CD4-positive, alpha-beta T cell treated with Interleukin-6 at 100 ng/mL for 8 hours (primary cell): ENCODE measurements around the gene BTRC.
A peak's percentile ranks its signal among the peaks of the same experiment; 100 is the strongest.
"Not testable (repeated sequence)": the region's sequence is repeated elsewhere in the genome, so short reads cannot be mapped to it uniquely, and the experiment has no call there.

ENCODE experiments used
- DNase-seq: peaks from one replicate; pipeline ENCODE4 v3.0.0-alpha.2; 2020; ENCODE audit warnings: mixed read lengths, low spot score

Gene BTRC

GRCh38 chr10:101353692-101354327 lies at the start of gene BTRC:
TSS of gene BTRC (plus strand) at chr10:101354165. CDS start at chr10:101354181, 16 bp downstream.
- DNase-seq = peak; percentile 97

- DNase-seq = no peak
These were observed 49.6 kb upstream of the BTRC start for GRCh38 chr10:101304316-101304715.

- no peak for DNase-seq
These were observed 48.4 kb upstream of the BTRC start for GRCh38 chr10:101305320-101306241.

GRCh38 chr10:101308051-101308450 lies 45.9 kb upstream of the BTRC start:
- no peak for DNase-seq

- no peak for DNase-seq
These were observed 43.3 kb upstream of the BTRC start for GRCh38 chr10:101310529-101311184.

- DNase-seq = no peak
These were observed 42.5 kb upstream of the BTRC start for GRCh38 chr10:101311185-101312066.

GRCh38 chr10:101319241-101319915 lies 34.6 kb upstream of the BTRC start:
- DNase-seq = no peak

- DNase-seq = no peak
These were observed 32.9 kb upstream of the BTRC start for GRCh38 chr10:101321073-101321472.

- DNase-seq = no peak
These were observed 31.5 kb upstream of the BTRC start for GRCh38 chr10:101322266-101323108.

- no peak for DNase-seq
These were observed 30.5 kb upstream of the BTRC start for GRCh38 chr10:101323495-101323894.

- DNase-seq = not testable (repeated sequence)
These were observed 26.5 kb upstream of the BTRC start for GRCh38 chr10:101327454-101327853.

GRCh38 chr10:101329341-101330032 lies 24.5 kb upstream of the BTRC start:
- DNase-seq = no peak

- no peak for DNase-seq
These were observed 23.7 kb upstream of the BTRC start for GRCh38 chr10:101330231-101330630.

GRCh38 chr10:101330631-101331225 lies 23.2 kb upstream of the BTRC start:
- no peak for DNase-seq

- no peak for DNase-seq
These were observed 22.0 kb upstream of the BTRC start for GRCh38 chr10:101331956-101332355.

GRCh38 chr10:101334259-101334658 lies 19.7 kb upstream of the BTRC start:
- not testable (repeated sequence) for DNase-seq

- DNase-seq = no peak
These were observed 17.6 kb upstream of the BTRC start for GRCh38 chr10:101336382-101336781.

- no peak for DNase-seq
These were observed 16.1 kb upstream of the BTRC start for GRCh38 chr10:101337836-101338235.

- no peak for DNase-seq
These were observed 12.5 kb upstream of the BTRC start for GRCh38 chr10:101341438-101341837.
